ENCODE data around the gene TMEM208. TPM values are rescaled to one million over a fixed set of nuclear protein-coding genes. Genes with fewer than 3 reads are reported as not detected.

The TMEM208 gene
- total and polyA plus RNA-seq, 12 donors: 7.6 to 92.0 (median 13.0) TPM

DNA sequence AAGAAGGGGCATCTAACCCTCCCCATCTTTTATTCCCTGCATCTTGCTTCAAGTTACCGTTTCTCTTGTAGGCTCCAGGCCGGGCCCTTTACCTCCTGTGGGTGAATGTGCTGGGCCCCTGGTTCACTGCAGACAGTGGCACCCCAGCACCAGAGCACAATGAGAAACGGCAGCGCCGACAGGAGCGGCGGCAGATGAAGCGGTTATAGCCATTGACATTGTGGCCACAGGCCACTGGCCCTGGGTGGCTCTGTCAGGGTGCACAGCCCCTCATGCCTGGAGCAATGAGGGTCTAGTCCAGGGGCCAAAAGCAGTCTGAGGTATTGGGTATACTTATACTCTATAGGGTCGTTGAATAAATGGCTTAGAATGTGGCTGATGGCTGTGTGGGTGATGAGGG lies 2.0 kb downstream of the TMEM208 start:
- H3K4me3 ChIP-seq: no peak overlapping the region
- H3K4me1 ChIP-seq: peaks cover 5 to 33% (median 25%) of the 10 kb centered on the region in 9 donors
- no peak for DNase-seq
- H3K27me3 ChIP-seq: no peaks in the 10 kb centered on the region
- H3K27ac ChIP-seq: no peak overlapping the region
- no peak for TF ChIP-seq CTCF (IDR thresholded peaks at IDR 0.05)
- no peak for ATAC-seq
- no peaks in the 10 kb centered on the region for H3K9me3 ChIP-seq
- H3K36me3 ChIP-seq: peaks cover under 1 to 61% (median 40%) of the 10 kb centered on the region in 9 donors
- intact Hi-C loops (cut with DNase I): loop anchor here in 2 of 10 donors (5.0 kb wide), 1 partner anchor 37 kb away; the partner anchor contains the start of genes E2F4 (in 2 of the 2) and EXOC3L1 (in 2 of the 2)
- 82 to 88% methylated on average over 9 of the region's 9 CpGs for WGBS, 2 donors

DNA sequence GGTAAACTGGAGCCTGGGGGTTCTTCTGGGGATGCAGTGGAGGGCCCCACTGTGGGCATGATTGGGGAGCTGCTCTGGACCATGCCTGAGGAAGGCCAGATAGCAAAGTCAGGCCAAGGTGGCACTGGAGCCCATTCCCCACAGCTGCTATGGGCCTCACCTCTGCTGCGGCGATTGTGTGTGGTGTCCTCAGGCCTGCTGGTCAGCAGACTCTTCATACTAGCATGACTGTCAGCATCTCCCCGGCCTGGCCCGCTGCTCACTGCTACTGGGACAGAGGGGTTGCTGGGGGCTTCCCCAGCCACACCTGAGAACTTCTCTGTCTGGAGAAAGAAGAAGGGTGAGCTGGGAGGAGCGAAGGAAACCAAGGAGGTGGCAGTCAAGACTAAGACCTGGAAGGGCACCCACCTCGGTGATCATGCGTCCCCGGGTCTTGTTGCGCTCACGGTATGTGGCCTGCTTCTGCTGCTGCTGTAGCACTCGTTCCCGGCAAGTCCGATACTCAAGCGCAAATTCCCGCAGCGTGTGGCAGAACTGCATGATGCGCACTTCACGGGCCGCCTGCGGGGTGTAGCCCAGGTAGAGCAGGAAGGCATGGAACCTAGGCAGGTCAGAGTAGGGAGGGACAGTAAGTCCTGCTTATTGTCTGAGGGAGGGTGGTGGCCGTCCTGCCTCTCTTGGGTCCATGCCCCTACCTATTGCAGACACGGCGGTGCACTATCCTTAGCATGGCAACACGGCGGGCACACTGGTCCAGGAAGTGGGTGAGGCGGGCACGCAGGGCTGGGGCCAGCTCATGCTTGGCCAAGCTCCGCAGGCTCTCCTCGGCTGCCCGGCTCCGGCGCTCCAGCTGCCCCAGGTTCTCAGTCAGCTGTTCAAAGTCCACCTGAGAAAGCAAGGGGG lies 3.2 kb downstream of the TMEM208 start:
- H3K4me1 ChIP-seq: peaks cover 5 to 27% (median 21%) of the 10 kb centered on the region in 9 donors
- no peak for TF ChIP-seq CTCF (IDR thresholded peaks at IDR 0.05)
- no peak for DNase-seq
- intact Hi-C loops (cut with DNase I): loop anchor here in 2 of 10 donors (5.0 kb wide), 1 partner anchor 38 kb away; the partner anchor contains the start of genes E2F4 (in 2 of the 2) and EXOC3L1 (in 2 of the 2)
- WGBS, 2 donors: 92 to 94% methylated on average over 32 of the region's 32 CpGs
- no peaks in the 10 kb centered on the region for H3K27me3 ChIP-seq
- H3K4me3 ChIP-seq: no peak overlapping the region
- H3K36me3 ChIP-seq: peaks cover 3 to 74% (median 49%) of the 10 kb centered on the region in 9 donors
- no peaks in the 10 kb centered on the region for H3K9me3 ChIP-seq
- H3K27ac ChIP-seq: no peak overlapping the region
- no peak for ATAC-seq

GRCh38 chr16:67230809-67231660 lies 4.1 kb downstream of the TMEM208 start:
- intact Hi-C loops (cut with DNase I): no loop called here
- no peak for DNase-seq

More at GRCh38 chr16:67230809-67231660, 4.1 kb downstream of the TMEM208 start:
- H3K4me1 ChIP-seq: peaks cover 5 to 19% (median 14%) of the 10 kb centered on the region in 9 donors
- peaks cover 3 to 82% (median 56%) of the 10 kb centered on the region in 9 donors for H3K36me3 ChIP-seq
- no peak overlapping the region for H3K27ac ChIP-seq
- WGBS, 2 donors: 88% methylated on average over 12 of the region's 12 CpGs
- no peaks in the 10 kb centered on the region for H3K9me3 ChIP-seq
- ATAC-seq: no peak
- no peak overlapping the region for H3K4me3 ChIP-seq
- no peaks in the 10 kb centered on the region for H3K27me3 ChIP-seq
- TF ChIP-seq CTCF (IDR thresholded peaks at IDR 0.05): no peak
